ENCODE results near the gene SMDT1. TPM values are rescaled to one million over a fixed set of nuclear protein-coding genes. Genes with fewer than 3 reads are reported as not detected.

SMDT1 gene
- total and polyA plus RNA-seq, 9 of the 15 experiments (the other 6 are each of a cell fraction or from before 2014, with no cell fraction given), result 7.9 to 65.2 (median 14.3) TPM

DNA sequence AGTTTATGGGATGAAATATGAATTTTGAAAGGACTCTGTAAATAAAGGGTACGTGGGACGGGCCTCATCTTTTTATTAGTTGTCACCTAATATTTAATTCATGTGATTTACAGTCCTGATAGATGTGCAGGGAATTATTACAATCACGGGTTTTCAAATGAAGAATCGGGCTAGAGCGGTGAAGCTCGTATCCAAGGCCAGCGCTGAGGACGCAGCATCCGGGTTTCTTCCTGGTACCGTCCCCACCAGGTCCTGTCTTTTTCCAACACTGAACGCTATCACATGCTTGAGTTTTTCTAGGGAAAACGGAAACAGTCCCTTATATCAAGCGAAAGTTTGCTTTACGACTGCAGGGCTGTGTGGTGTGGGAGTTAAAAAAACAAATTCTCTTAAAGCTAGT is 787 bp downstream of the SMDT1 start (continued):
- TF ChIP-seq, protein P1, sequence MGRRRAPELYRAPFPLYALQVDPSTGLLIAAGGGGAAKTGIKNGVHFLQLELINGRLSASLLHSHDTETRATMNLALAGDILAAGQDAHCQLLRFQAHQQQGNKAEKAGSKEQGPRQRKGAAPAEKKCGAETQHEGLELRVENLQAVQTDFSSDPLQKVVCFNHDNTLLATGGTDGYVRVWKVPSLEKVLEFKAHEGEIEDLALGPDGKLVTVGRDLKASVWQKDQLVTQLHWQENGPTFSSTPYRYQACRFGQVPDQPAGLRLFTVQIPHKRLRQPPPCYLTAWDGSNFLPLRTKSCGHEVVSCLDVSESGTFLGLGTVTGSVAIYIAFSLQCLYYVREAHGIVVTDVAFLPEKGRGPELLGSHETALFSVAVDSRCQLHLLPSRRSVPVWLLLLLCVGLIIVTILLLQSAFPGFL (CRISPR knock-in tag; IDR thresholded peaks at IDR 0.05), result no peak
- TF ChIP-seq ZNF668 (CRISPR knock-in tag; IDR thresholded peaks at IDR 0.05), result no peak
- no peak for TF ChIP-seq ZNF24 (IDR thresholded peaks at IDR 0.05)
- no peak for TF ChIP-seq ZBTB9 (CRISPR knock-in tag; IDR thresholded peaks at IDR 0.05)
- no peak for TF ChIP-seq ILF3 (IDR thresholded peaks at IDR 0.05; ENCODE audit: borderline replicate concordance)
- no peak for TF ChIP-seq ZNF561 (CRISPR knock-in tag; conservative IDR thresholded peaks at IDR 0.05)
- no peak for TF ChIP-seq U2AF1 (optimal IDR thresholded peaks at IDR 0.05; ENCODE audit: low read depth, low read length)
- no peak for TF ChIP-seq JUND (IDR thresholded peaks at IDR 0.05; ENCODE audit: borderline replicate concordance, low read depth, low read length)
- TF ChIP-seq JUND (tag; IDR thresholded peaks at IDR 0.05; ENCODE audit: borderline replicate concordance, low read depth, low read length), result no peak
- TF ChIP-seq ZBTB17 (CRISPR knock-in tag; IDR thresholded peaks at IDR 0.05), result no peak
- TF ChIP-seq NFE2L1 (tag; IDR thresholded peaks at IDR 0.05; ENCODE audit: borderline replicate concordance, low read depth), result no peak
- TF ChIP-seq KDM1A (IDR thresholded peaks at IDR 0.05), result peak in 1 of 2 experiments; percentile 64; a peak in 3 of 4 replicates
- TF ChIP-seq ZNF398 (CRISPR knock-in tag; IDR thresholded peaks at IDR 0.05), result no peak
- TF ChIP-seq ELF1 (tag; IDR thresholded peaks at IDR 0.05), result peak; percentile 55
- no peak for TF ChIP-seq POLR2H (tag; IDR thresholded peaks at IDR 0.05; ENCODE audit: low read depth)
- peak; percentile 4; the same call in 1 of the 2 replicates for TF ChIP-seq GABPA (tag; conservative IDR thresholded peaks at IDR 0.05; ENCODE audit: low read depth)
- TF ChIP-seq, protein P2, sequence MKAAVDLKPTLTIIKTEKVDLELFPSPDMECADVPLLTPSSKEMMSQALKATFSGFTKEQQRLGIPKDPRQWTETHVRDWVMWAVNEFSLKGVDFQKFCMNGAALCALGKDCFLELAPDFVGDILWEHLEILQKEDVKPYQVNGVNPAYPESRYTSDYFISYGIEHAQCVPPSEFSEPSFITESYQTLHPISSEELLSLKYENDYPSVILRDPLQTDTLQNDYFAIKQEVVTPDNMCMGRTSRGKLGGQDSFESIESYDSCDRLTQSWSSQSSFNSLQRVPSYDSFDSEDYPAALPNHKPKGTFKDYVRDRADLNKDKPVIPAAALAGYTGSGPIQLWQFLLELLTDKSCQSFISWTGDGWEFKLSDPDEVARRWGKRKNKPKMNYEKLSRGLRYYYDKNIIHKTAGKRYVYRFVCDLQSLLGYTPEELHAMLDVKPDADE (conservative IDR thresholded peaks at IDR 0.05; ENCODE audit: control insufficient read depth, low read depth, low read length), result no peak

Measured in K562 (cell line).